Stimulated activated CD8-positive, alpha-beta memory T cell treated with anti-CD3 and anti-CD28 coated beads, Interleukin-7, amount 100 ng/mL, for 48 hours (primary cell): ENCODE measurements around the gene TBX5.

Experiments
- DNase-seq, 2 donors: peaks; one replicate each; pipeline ENCODE4 v3.0.0-alpha.2; 2020; ENCODE audit warnings: low read depth in 1 of 2; ENCODE audit errors: extremely low read depth in 1 of 2

The TBX5 gene

DNA sequence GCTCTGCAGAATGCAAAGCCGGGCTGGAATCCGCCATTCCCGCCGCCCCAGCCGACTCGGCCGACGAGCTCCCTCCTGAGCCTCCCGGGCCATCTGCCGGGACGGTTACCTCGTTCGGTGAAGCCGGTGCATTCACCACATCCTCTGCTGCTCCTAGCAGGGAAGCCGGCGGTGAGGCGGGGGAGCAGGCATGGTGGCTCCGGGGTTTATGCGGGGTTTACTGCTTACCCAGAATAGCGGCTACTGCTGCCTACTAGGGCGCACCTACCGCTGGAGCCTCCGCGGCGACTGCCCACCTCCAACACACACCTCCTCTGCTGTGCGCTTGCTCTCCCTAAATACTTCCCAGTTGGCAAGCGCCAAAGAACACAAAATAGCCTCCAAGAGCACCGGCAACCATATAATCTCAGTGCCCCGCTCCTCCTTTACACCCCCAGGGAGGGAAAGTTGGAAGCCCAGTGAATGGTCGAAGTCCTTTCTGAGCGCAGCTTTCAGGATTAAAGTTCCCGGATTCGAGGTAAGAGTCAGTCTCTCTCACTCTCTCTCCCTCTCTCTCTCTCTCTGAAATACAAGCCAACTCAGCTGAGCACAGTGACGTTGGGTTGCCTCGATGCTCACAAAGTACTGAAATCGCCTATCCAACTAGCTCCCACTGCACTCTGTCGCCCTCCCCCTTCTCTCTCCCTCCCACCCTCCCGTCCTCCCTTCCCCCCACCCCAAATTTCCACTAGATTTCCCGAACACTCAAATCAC is at the start of gene TBX5:
TSS of gene TBX5 (minus strand) at position 626 of the 753 bp plus-strand sequence. CDS start 2,246 bp downstream, outside the sequence.
- DNase-seq, result no peak

DNA sequence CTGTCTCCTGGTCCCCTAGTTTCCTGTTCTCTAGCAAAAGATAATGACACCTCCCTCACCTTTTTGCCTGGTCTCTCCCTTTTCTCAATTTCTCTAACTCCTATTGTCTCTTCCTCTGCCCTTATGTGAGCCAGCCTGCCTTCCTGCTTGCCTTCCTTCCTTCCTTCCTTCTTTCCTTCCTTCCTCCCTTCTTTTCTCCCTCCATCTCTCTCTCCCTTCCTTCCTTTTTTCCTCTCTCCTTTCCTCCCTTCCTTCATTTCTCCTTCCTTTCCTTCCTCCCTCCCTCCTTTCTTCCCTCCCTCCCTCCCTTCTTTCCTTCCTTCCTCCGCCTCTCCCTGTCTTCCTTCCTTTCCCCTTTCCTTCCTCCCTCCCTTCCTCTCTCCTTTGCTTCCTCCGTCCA is 45.7 kb upstream of the TBX5 start:
- no peak for DNase-seq

DNA sequence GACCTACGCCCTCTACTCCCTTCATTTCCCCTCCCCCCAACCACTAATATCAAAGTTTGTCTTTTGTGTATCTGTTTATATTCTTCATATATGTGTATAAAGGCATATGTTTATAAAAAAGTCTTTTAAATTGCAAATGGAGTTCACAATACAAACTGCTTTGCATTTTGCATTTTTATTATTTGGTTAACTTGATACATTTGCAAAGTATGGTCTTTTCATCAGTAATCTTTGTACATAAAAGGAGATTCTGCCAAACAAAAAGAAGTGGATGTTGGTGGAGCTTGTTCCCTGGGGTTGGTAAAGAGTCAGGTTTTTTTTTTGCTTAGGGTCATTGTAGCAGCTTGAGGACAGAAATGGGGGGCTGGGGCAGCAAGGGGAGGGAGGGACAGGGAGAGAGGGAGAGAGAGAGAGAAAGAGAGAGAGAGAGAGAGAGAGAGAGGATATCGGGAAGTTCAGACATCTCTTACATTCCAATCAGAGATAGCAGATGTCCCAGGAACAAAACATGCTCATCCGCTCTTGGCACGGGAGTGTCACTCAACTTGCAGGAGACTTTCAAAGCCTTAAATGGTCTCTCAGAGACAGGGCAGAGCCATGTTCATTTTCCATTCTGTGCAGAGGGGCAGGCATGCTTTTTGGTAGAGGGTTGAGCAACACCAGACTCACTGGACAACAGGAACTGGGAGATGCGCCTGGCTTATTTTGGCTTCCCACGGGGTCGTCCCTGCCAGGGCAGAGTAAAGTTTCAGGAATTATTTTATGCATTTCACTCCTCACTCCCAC is 44.8 kb upstream of the TBX5 start:
- DNase-seq, result no peak

DNA sequence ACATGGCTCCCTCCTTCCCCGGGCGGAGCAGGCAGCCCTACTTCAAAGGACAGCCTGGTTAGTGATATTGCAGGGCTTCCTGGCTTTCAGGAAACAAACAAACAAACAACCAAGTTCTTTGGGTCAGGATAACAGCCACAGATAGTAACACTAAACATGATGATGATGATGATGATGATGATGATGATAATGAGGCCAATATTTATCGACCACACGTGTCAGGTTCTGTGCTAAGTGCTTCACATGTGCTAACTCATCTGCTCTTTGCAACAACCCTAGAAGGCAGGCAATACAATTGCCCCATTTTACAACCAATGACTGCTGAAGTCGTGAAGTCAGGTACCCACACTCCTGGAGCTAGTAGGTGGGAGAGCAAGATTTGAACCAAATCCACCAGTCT is 44.1 kb upstream of the TBX5 start:
- DNase-seq, result no peak

DNA sequence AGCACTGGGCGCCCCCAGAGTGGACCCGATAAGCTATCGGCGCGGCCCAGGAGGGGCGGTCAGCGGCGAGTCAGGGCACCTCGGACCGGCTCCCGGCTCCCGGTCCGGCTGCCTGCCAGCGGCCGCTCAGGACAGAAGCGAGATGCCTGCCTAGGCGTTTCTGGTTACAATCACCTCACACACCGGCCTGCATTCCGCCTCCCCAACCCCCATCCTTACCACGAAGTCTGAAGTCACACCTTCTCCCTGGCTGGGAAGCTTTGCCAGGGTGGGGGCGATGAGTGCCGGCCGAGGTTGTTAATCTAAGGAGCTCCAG is 42.6 kb upstream of the TBX5 start:
- no peak for DNase-seq

DNA sequence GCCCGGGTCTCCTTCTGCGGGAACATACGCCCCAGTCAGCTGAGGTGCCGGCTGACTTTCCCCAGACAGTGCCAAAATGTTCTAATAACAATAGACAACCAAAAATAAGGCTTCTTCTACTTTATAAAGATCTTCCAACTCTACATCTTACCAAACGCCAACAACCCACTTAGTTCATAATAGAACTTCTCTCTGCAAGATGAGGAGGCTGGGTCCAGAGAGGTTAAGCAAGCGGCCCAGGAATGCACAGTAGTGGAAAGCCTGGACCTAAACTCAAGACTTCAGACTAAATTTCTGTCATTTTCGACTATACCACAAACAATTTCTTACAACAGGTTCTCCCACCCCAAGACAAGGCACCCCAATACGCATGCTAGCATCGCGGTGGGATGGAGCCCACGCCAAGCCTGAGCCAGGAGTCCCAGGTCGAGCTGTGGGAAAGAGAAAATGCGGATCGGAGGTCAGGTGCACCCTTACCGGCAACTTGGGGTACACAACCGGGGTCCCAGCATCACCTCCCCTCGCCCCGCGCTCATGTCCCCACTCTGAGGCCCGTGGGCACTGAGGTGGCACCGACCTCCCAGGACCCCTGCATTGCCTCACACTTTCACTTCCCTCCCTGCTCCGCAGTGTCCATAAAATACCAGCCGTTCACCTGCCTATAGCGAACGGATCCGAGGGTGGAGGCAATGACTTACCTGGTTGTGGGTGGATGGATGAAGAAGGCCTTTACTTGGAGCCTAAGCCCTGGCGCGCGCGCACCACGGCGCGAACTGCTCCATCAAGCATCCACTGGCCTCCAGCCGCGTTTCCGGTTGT is 42.1 kb upstream of the TBX5 start:
- no peak for DNase-seq

DNA sequence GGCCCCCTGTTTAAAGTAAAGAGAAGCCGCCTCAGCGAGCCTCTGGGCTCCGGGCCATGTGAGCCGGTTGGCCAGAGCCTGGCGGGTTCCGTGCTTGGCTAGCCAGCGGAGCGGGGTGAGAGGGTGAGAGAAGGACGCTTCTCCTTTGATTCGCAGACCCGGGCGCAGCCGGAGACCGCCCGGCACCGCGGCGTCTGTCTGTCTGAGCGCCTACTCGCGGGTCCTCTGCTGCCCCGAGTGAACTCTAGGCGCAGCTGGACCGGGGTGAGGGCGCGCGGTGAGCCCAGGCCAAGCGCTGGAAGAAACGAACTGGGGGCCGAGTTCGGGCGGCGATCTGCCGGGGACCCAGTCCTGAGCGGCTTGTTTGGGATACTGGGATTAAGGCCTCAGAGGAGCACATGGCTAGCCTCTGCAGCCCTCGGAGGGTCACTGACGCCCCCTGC is 41.4 kb upstream of the TBX5 start:
- DNase-seq, result no peak

DNA sequence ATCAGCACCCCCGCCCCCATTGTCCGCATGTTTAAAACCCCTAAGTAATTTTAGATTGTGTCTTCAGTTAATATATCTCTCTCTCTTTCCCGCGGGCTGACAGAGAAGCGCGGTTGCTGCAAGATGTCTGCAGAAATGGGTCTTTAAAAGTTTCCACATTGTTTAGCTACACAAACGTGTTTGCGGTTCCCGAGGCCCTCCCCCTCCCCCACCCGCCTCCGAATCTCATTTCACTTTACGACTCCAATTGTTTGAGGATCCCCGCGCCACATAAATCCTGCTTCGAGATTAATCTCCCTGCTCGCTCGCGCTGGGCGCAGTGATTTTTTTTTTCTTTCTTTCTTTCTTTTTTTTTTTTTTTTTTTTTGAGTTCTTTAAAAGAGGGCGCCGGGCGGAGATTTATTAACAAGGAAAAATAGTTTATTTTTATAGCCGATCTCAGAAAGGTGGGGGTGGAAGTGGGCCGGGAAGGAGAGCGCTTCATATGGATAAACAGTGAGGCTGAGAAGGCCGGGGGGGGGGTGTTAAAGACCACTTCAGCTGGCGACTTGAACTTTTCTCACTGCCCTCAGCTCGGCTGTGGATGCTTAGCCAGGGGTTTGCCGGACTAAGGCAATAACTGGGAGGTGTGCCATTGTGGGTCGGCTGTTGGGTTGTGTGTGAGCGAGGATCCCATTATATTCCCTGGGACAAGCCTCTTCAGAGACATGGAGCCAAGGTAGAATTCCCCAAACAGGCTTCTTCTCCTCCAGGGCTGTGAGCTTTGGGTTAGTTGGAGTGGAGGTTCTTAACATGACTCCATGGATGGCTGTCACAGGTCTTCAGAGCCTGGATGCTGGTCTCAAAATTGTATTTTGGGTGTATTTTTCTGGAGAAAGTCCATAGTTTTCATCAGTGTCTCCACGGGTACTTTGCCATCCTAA is 39.7 kb upstream of the TBX5 start:
- no peak for DNase-seq

DNA sequence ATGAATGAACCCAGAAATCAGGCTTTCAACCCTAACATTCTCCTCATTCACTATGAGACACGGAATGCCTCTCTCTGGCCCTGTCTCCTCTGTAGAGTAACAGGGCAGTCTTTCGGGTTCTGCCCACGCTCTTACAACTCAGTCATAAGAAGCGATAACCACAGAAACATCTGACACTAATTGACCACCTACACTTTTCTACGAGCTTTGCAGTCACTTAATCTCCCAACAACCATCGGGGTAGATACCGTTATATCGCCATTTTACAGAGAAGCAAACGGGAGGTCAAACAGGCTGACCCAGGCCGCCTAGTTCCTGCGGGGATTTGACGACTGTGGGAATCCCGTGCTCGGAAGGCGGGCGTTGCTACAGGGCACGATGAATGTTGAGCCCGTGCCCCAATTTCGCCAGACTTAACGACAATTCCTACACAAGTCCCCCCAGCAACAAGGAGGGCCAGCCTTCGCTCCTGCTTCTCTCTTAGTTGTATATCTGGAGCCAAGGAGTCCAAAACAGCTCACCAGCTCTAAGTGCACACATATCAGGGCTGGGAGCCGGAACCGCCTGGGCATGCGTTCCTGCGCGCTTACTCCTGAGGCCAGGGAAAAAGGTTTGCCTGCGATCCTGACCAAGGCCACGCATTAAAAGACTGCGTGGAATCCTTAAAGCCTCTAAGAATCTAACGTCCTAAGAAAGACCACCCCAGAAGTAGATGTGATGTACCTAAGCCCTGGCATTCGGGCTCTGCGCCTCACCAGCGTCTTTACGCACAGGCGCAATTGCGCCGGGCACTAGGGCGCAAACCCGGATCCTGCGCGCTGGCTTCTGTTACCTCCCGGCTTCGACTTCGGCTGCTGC is 38.7 kb upstream of the TBX5 start:
- DNase-seq, result no peak

DNA sequence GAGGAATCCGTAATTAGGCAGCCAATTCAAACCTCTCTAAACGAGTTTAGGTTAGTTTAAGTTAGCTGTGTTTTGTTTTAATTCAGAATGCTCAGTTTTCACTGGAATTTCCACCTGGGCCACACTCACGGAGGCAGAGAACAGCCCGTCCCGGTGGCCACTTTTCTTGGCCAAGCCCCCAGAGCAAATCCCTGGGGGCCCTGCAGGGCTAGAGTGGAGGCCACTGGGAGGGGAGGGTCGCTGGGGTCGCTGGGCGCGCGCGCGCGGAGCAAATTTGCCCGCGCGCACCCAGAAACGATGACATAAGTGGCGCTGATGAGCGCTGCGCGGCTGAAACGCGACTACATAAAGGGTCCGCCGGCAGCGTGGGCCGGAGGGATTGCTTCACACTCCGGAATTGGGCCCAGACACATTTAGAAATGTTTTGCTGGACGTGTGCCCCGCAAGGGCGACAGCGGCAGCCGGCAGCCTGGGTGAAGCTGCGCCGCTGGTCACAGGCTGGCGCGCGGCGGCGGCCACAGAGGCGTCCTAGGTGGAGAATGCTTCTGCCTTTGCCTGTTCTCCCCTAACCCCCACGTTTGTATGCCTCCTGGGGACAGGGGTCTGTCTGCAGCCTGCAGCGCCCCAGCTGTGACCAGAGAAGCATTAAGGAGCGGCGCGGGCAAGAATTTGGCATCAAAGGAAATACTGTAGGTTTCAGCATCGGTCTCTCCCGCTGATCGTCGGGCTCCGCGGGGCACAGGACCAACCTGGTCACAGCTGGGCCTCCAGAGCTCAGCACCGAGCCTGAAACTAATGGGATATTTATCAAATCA is 37.9 kb upstream of the TBX5 start:
- no peak for DNase-seq

DNA sequence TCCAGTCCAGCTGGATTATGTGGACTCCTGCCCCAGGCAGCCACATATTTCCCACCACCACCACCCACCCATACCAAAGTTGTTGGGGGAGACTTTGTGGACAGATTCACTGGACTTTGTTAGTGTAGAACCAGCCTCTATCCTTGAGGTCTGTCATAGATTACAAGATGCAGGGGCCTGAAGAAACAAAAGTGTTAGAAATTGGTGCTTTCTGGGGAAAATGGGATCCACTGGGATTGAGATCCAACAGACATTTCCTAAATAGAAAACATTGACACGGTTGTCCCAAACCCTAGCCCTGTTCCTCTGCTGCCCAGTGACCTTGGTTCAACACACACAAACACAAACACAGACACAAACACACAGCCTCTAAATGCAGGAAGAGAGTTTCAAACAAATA is 36.6 kb upstream of the TBX5 start:
- DNase-seq, result no peak

DNA sequence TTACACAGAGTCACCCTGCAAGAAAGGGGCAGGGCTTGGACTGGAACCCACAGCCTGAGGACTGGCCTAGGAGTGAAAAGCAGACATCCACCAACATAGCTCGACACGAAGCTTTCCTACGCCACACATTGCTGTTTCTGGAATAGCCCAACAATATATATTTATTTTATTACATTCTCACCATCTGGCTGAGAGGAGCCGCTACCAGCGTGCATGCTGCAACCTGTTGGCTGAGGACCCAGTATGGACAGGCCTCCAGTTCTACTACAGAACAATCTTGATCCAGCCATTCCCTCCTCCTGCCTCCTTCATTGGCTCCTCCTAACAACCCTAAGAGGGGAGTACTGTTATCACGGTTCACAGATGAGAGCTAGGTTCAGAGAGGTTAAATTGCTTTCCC is 35.6 kb upstream of the TBX5 start:
- DNase-seq, result no peak

DNA sequence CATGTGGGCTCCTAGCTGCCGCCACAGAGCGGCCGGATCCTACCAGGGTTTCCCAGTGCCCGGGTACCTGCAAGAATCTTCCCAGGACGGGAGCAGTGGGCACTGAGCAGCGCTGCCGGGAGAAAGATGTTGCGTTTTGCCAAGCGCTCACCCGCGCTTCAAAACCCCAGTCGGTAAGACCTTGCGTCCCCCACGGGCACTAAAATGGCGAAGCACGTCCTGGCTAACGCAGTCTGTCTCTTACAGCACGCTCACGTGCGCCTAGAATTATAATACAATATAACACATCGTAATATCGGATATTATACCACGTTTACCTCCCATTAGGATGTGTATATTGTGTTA is 35.1 kb upstream of the TBX5 start:
- no peak for DNase-seq

DNA sequence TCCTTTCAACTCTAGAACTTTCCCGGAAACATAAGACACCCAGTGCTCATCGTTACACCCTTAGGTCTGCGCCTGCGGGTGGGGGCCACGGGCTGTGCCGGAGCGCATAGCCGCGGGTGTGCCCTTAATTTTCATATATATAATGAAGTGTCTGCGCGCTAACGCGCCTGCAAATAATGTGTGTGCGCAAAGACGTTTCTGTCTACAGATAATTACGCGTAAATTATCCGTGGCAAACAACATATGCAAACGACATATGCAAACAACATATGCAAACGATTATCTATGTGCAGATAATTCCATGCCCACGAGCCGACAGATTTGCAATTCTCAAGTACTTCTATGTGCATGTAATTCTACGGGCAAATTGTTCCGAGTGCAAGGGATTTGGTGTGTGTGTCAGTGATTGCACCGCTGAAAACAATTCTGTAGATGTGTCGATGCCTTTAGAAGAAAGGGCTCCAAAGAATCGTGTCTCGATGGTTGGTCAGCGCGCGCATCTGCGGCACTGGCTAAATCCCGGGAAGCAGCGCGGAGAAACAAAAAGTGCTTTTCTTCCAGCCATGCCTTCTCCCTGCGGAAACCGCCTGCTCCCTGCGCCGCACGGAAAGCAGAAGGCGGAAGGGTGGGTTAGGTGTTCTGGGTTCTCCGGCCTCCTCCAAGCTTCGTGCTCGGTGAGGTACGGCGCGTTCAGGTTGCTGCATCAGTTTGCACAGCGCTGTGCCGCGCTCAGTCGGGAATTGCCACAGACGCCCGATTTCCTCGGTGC is 34.5 kb upstream of the TBX5 start:
- DNase-seq, result no peak

DNA sequence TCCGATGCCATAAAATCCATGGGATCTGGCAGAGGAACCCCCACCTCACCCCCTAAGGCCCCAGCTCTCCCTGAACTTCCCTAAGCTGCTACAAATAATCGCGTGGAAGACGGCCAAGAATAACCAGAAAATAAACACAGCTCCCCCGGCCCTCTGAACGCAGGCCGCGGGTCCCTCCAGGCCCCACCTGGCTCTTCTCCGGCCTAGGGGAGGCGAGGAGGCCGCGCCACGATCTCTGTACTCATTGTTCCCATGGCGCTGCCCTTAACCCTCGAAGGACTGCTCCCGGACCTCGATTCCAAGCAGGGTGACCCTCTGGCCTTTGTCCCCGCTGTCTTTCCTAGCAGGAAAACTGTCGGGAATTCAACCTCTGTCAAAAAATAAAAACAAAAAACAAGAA is 33.9 kb upstream of the TBX5 start:
- DNase-seq, result no peak

DNA sequence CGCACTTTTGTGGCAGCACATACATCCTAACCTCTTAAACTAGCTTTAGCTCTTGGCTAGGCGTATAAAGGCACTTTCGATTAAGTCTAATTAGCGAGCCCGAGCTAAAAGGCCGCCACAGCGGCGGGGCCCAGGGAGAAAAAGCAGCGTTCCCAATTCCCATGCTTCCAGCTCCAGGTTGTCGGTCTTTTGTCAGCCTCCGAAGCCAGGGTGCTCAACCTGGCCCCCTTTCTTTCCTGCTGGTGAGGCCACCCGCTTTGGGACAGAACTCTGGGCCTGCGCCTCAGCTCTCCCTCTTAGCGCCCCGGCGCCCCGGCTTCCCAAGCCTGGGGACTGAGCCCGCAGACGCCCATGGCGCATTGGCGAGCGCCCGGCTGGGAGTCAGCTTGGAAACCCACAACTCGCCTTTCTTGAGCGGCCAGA is 33.3 kb upstream of the TBX5 start:
- no peak for DNase-seq

DNA sequence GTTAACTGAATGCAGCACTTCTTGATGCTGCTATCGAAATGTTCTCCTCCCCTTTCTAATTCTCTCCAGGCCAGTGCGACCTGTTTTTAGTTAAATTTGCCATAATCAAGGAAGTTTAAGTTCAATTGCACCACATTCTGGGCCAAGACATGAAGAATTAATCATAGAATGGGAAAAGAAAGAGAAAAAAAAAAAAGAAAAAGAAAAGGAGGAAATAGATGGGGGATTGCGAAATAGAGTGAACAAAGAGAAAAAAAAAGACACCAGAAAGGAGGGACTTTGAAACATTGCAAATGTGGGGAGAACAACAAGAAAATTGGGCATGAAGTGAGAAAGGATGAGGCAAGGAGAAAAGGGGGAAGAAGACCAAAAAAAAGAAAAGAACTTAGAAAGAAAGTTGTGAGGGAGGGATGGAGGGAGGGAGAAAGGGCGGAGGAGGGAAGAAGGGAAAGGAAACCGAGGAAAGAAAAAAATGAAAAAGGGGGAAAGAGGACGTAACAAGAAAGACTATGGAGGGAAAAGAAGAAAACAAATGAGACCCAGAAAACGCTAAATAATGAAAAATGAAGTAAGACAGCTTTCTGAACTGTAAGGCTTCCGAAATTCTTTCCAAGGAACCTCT is 32.8 kb upstream of the TBX5 start:
- DNase-seq, result no peak

DNA sequence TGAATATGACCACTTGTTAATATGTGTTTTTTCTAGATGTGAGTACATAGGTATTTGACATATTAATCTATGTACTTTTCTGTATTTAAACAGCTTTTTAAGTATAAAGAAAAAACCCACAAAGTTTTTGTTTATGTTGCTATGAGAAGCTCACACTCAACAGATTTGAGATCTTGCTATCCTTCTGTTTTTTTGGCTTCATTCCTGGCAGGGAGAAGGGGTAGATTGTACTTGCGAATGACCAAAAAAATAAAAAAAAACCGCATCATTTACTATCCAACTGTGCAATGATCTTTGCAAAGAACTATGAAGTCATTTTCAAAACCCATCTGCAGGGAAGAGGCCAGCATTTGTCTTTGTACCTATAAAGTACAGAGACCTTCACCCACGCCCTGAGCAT is 28.4 kb upstream of the TBX5 start:
- DNase-seq, result no peak
